ENCODE measurements around the gene MT3. TPM values are rescaled to one million over a fixed set of nuclear protein-coding genes. Genes with fewer than 3 reads are reported as not detected.

The MT3 gene
- total RNA-seq, 1 experiment from 2014 or later: not detected

DNA sequence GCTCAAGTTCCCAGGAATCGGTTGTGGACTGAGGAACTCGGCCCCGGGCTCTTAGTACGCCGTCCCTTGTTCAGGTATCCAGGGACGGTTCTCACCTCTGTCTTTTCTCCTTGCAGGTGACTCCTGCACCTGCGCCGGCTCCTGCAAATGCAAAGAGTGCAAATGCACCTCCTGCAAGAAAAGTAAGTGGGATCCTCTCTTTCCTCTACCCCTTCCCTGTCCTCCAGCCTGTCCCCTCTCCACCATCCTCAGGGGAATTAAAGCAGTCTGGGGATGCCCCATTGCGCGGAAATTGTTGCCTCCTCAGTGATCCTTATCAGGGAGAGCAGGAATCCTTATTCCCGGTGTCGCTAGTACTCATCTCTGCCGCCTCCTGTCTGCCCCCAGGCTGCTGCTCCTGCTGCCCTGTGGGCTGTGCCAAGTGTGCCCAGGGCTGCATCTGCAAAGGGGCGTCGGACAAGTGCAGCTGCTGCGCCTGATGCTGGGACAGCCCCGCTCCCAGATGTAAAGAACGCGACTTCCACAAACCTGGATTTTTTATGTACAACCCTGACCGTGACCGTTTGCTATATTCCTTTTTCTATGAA lies 19.6 kb downstream of the MT3 start:
- TF ChIP-seq, protein P1, sequence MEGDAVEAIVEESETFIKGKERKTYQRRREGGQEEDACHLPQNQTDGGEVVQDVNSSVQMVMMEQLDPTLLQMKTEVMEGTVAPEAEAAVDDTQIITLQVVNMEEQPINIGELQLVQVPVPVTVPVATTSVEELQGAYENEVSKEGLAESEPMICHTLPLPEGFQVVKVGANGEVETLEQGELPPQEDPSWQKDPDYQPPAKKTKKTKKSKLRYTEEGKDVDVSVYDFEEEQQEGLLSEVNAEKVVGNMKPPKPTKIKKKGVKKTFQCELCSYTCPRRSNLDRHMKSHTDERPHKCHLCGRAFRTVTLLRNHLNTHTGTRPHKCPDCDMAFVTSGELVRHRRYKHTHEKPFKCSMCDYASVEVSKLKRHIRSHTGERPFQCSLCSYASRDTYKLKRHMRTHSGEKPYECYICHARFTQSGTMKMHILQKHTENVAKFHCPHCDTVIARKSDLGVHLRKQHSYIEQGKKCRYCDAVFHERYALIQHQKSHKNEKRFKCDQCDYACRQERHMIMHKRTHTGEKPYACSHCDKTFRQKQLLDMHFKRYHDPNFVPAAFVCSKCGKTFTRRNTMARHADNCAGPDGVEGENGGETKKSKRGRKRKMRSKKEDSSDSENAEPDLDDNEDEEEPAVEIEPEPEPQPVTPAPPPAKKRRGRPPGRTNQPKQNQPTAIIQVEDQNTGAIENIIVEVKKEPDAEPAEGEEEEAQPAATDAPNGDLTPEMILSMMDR (IDR thresholded peaks at IDR 0.05): no peak
- TF ChIP-seq TCF7L2 (IDR thresholded peaks at IDR 0.05; ENCODE audit: low read depth, low read length) (0 out of 2 replicates have a peak, but pooled peaks have one; percentile 15), SIN3A (IDR thresholded peaks at IDR 0.05; ENCODE audit: borderline replicate concordance, insufficient read depth, low read depth, low read length) (no peak), POLR2AphosphoS5 (IDR thresholded peaks at IDR 0.05; ENCODE audit: low read depth, low read length) (no peak)
- TF ChIP-seq, protein P2, sequence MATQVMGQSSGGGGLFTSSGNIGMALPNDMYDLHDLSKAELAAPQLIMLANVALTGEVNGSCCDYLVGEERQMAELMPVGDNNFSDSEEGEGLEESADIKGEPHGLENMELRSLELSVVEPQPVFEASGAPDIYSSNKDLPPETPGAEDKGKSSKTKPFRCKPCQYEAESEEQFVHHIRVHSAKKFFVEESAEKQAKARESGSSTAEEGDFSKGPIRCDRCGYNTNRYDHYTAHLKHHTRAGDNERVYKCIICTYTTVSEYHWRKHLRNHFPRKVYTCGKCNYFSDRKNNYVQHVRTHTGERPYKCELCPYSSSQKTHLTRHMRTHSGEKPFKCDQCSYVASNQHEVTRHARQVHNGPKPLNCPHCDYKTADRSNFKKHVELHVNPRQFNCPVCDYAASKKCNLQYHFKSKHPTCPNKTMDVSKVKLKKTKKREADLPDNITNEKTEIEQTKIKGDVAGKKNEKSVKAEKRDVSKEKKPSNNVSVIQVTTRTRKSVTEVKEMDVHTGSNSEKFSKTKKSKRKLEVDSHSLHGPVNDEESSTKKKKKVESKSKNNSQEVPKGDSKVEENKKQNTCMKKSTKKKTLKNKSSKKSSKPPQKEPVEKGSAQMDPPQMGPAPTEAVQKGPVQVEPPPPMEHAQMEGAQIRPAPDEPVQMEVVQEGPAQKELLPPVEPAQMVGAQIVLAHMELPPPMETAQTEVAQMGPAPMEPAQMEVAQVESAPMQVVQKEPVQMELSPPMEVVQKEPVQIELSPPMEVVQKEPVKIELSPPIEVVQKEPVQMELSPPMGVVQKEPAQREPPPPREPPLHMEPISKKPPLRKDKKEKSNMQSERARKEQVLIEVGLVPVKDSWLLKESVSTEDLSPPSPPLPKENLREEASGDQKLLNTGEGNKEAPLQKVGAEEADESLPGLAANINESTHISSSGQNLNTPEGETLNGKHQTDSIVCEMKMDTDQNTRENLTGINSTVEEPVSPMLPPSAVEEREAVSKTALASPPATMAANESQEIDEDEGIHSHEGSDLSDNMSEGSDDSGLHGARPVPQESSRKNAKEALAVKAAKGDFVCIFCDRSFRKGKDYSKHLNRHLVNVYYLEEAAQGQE (IDR thresholded peaks at IDR 0.05; ENCODE audit: insufficient read depth in 1 of 2, low read depth in 2 of 2, low read length in 1 of 2): no peak
- Histone ChIP-seq H3K27ac (ENCODE audit: low read length) (peak overlapping the region; percentile 94), H3K36me3 (ENCODE audit: control insufficient read depth, insufficient read depth, low read length) (peaks cover 3% of the 10 kb centered on the region; the same call in 1 of the 2 replicates), H3K4me1 (ENCODE audit: control insufficient read depth, insufficient read depth, low read length) (peaks cover 65% of the 10 kb centered on the region), H3K27me3 (ENCODE audit: control insufficient read depth, insufficient read depth, low read length) (no peaks in the 10 kb centered on the region), H3K4me3 (ENCODE audit: low read depth in 2 of 2, low read length in 2 of 2) (peak overlapping the region; percentile 78 to 87), H3K9me3 (ENCODE audit: control insufficient read depth, insufficient read depth, low read depth, low read length) (no peaks in the 10 kb centered on the region)
- in situ Hi-C loops (cut with HindIII; ENCODE audit: low pct_unique_long_range_greater_than_20kb, low sequenced_read_pairs) (no loop called here), intact Hi-C loops (cut with micrococcal nuclease; ENCODE audit: unreplicated experiment) (loop anchor here (5.0 kb wide), 1 partner anchor 93 kb away; no protein-coding TSS in a partner anchor)
- DNase-seq (ENCODE audit: low read depth, low spot score) (no peak), ATAC-seq (no peak)
- BruUV-seq (replicated peaks): TSS peak; percentile 100
- ChIA-PET POLR2A (no interaction called here), CTCF (interaction anchor here (1.0 kb wide), 1 partner anchor 17 kb away, joined by 3 read pairs; the partner anchor contains the start of gene MT1E)

DNA sequence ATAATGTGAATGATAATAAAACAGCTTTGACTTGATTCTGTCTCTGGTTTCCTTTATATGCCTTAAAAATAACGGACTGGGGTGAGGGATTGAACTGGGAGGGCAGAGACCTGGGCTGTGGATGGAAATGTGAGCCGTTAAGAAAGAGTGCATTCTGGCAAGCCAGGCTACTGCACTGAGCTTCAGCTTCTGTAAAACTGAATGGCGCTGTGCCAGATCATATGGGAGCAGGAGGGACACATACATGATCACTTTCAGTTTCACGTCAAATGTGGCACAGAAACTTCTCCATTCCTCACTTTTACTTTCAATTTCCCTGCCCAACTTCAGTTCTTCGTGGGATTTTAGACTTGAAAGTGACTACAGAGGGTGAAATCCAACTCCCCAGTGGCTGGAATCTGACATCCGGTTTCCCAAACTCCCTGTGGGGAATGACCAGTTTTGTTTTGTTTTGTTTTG lies 20.2 kb downstream of the MT3 start:
- ChIA-PET POLR2A (no interaction called here), CTCF (interaction anchor here (1.0 kb wide), 1 partner anchor 16 kb away, joined by 3 read pairs; the partner anchor contains the start of gene MT1E)
- Histone ChIP-seq H3K4me1 (ENCODE audit: control insufficient read depth, insufficient read depth, low read length) (peaks cover 70% of the 10 kb centered on the region), H3K4me3 (ENCODE audit: low read depth in 2 of 2, low read length in 2 of 2) (peak overlapping the region; percentile 78 to 87), H3K9me3 (ENCODE audit: control insufficient read depth, insufficient read depth, low read depth, low read length) (no peaks in the 10 kb centered on the region), H3K27me3 (ENCODE audit: control insufficient read depth, insufficient read depth, low read length) (no peaks in the 10 kb centered on the region), H3K27ac (ENCODE audit: low read length) (peak overlapping the region; percentile 94), H3K36me3 (ENCODE audit: control insufficient read depth, insufficient read depth, low read length) (peaks cover 3% of the 10 kb centered on the region; the same call in 1 of the 2 replicates)
- in situ Hi-C loops (cut with HindIII; ENCODE audit: low pct_unique_long_range_greater_than_20kb, low sequenced_read_pairs): no loop called here
- TF ChIP-seq, protein P1 (IDR thresholded peaks at IDR 0.05): no peak
- TF ChIP-seq POLR2AphosphoS5 (IDR thresholded peaks at IDR 0.05; ENCODE audit: low read depth, low read length) (no peak), SIN3A (IDR thresholded peaks at IDR 0.05; ENCODE audit: borderline replicate concordance, insufficient read depth, low read depth, low read length) (no peak), TCF7L2 (IDR thresholded peaks at IDR 0.05; ENCODE audit: low read depth, low read length) (no peak)
- TF ChIP-seq, protein P2 (IDR thresholded peaks at IDR 0.05; ENCODE audit: insufficient read depth in 1 of 2, low read depth in 2 of 2, low read length in 1 of 2): no peak
- no TSS peak for BruUV-seq (replicated peaks)
- intact Hi-C loops (cut with micrococcal nuclease; ENCODE audit: unreplicated experiment): loop anchor here (5.0 kb wide), 1 partner anchor 93 kb away; no protein-coding TSS in a partner anchor
- DNase-seq (ENCODE audit: low read depth, low spot score) (no peak), ATAC-seq (no peak)

Data from Panc1 (cell line).